DMS 273 (cell line): ENCODE measurements around the gene AP5Z1.
A peak's percentile ranks its signal among the peaks of the same experiment; 100 is the strongest.

Experiments used
- DNase-seq: peaks from one replicate; lab custom pipeline; 2025; ENCODE audit not compliant: unreplicated experiment; lab: John Stamatoyannopoulos, UW

Gene AP5Z1

GRCh38 chr7:4819560-4820404, 44.4 kb downstream of the AP5Z1 start:
- DNase-seq: no peak

GRCh38 chr7:4820405-4820966, 45.1 kb downstream of the AP5Z1 start:
- no peak for DNase-seq

- DNase-seq: no peak
Observed at GRCh38 chr7:4820967-4821471, 45.6 kb downstream of the AP5Z1 start.

GRCh38 chr7:4822677-4823076, 47.3 kb downstream of the AP5Z1 start:
- no peak for DNase-seq

- no peak for DNase-seq
Observed at GRCh38 chr7:4823441-4824119, 48.2 kb downstream of the AP5Z1 start.

- DNase-seq: no peak
Observed at GRCh38 chr7:4824120-4824775, 48.8 kb downstream of the AP5Z1 start.

- DNase-seq: no peak
Observed at GRCh38 chr7:4825081-4825480, 49.7 kb downstream of the AP5Z1 start.

GRCh38 chr7:4828720-4829383, 53.4 kb downstream of the AP5Z1 start:
- no peak for DNase-seq

- peak; percentile 79 for DNase-seq
Observed at GRCh38 chr7:4830176-4830575, 54.8 kb downstream of the AP5Z1 start.

- no peak for DNase-seq
Observed at GRCh38 chr7:4831723-4832495, 56.5 kb downstream of the AP5Z1 start.

GRCh38 chr7:4832711-4833110, 57.3 kb downstream of the AP5Z1 start:
- no peak for DNase-seq

GRCh38 chr7:4833176-4833575, 57.8 kb downstream of the AP5Z1 start:
- no peak for DNase-seq

GRCh38 chr7:4833691-4834600, 58.5 kb downstream of the AP5Z1 start:
- DNase-seq: no peak

- DNase-seq: no peak
Observed at GRCh38 chr7:4834601-4835397, 59.4 kb downstream of the AP5Z1 start.

- no peak for DNase-seq
Observed at GRCh38 chr7:4835398-4836205, 60.2 kb downstream of the AP5Z1 start.

GRCh38 chr7:4836206-4836661, 60.8 kb downstream of the AP5Z1 start:
- DNase-seq: no peak

GRCh38 chr7:4837041-4837802, 61.8 kb downstream of the AP5Z1 start:
- no peak for DNase-seq
